A673 (cell line): ENCODE data around the gene SLC7A5. TPM values are rescaled to one million over a fixed set of nuclear protein-coding genes. Genes with fewer than 3 reads are reported as not detected.

Experiments used
- BruUV-seq: library from RNA; stranded (reverse); fragments of 400-500 nt; replicated peaks from 2 replicates; lab custom pipeline; 2021; lab: Mats Ljungman, UMichigan
- CTCF ChIA-PET: fragments of 300-600 bp; sonication (Branson Sonifier 250); formaldehyde crosslinking; loops from one replicate; lab custom pipeline; 2022; ENCODE audit warnings: antibody characterized with exemption; lab: Charles Lee
- POLR2A ChIA-PET: fragments of 300-600 bp; sonication (Branson Sonifier 250); formaldehyde crosslinking; loops from one replicate; lab custom pipeline; 2022; ENCODE audit warnings: antibody characterized with exemption; ENCODE audit not compliant: low non-redundant PET; lab: Charles Lee
- DNase-seq: peaks from one replicate; pipeline ENCODE4 v3.0.0-alpha.2; 2015; ENCODE audit warnings: low spot score
- H3K27ac ChIP-seq: fragments of 200-600 bp; sonication (generic); 2 replicates; pipeline ENCODE4 v1.5.1; 2016; ENCODE audit warnings: mixed run types, low read depth, mild to moderate bottlenecking, mixed read lengths, antibody characterized with exemption, low read length; ENCODE audit not compliant: poor library complexity, severe bottlenecking
- H3K27me3 ChIP-seq: fragments of 200-600 bp; sonication (generic); replicated peaks from 2 replicates; pipeline ENCODE4 v1.6.1; 2017; ENCODE audit warnings: mixed run types, low read depth, mild to moderate bottlenecking, mixed read lengths, antibody characterized with exemption, low read length; ENCODE audit not compliant: insufficient read depth, poor library complexity
- H3K36me3 ChIP-seq: fragments of 200-600 bp; sonication (generic); 2 replicates; pipeline ENCODE4 v1.6.1; 2016; ENCODE audit warnings: mixed run types, mild to moderate bottlenecking, mixed read lengths, antibody characterized with exemption, low read length; ENCODE audit not compliant: insufficient read depth, poor library complexity, severe bottlenecking
- H3K4me1 ChIP-seq: fragments of 200-600 bp; sonication (generic); 2 replicates; pipeline ENCODE4 v1.6.1; 2017; ENCODE audit warnings: mixed run types, mild to moderate bottlenecking, mixed read lengths, antibody characterized with exemption, low read length; ENCODE audit not compliant: insufficient read depth, poor library complexity, severe bottlenecking
- H3K4me3 ChIP-seq: fragments of 200-600 bp; sonication (generic); 2 replicates; pipeline ENCODE4 v1.5.1; 2016; ENCODE audit warnings: low read depth, mixed run types, mild to moderate bottlenecking, mixed read lengths, low read length; ENCODE audit not compliant: poor library complexity, severe bottlenecking
- H3K9me3 ChIP-seq: fragments of 200-600 bp; sonication (generic); 2 replicates; pipeline ENCODE4 v1.6.1; 2016; ENCODE audit warnings: mixed run types, low read depth, mild to moderate bottlenecking, mixed read lengths, antibody characterized with exemption, low read length; ENCODE audit not compliant: poor library complexity, severe bottlenecking
- CTCF ChIP-seq: fragments of 300-800, 200-600 bp; sonication (generic); conservative IDR thresholded peaks from 2 replicates; pipeline ENCODE4 v1.5.1; 2017; ENCODE audit warnings: low read depth, mild to moderate bottlenecking, antibody characterized with exemption, low read length, moderate library complexity, mixed read lengths
- EZH2 ChIP-seq: fragments of 200-600 bp; sonication (generic); IDR thresholded peaks from 2 replicates; pipeline ENCODE4 v1.6.1; 2017; ENCODE audit warnings: borderline replicate concordance, low read depth, mild to moderate bottlenecking, mixed read lengths, antibody characterized with exemption, low read length; ENCODE audit not compliant: poor library complexity, severe bottlenecking
- intact Hi-C: fragments of 100-400 bp; cut with micrococcal nuclease; formaldehyde crosslinking; loops from one replicate; pipeline ENCODE4 v1.10.0; 2022; ENCODE audit not compliant: unreplicated experiment
- total RNA-seq: library from RNA; stranded (reverse); gene quantifications from 2 replicates; pipeline ENCODE4 v1.2.3, GENCODE V29; 2021

The SLC7A5 gene
- total RNA-seq, 1 experiment from 2014 or later, result 371 TPM

GRCh38 chr16:87837627-87838289 is 31.5 kb downstream of the SLC7A5 start:
- peaks cover 96% of the 10 kb centered on the region for H3K36me3 ChIP-seq
- no TSS peak for BruUV-seq
- H3K9me3 ChIP-seq, result no peaks in the 10 kb centered on the region
- DNase-seq, result no peak
- peaks cover 65% of the 10 kb centered on the region for H3K4me1 ChIP-seq
- ChIA-PET CTCF (interaction anchor here (1.6 to 3.2 kb wide), 2 partner anchors 13 to 58 kb away, joined by 3 to 25 read pairs; no protein-coding TSS in a partner anchor), POLR2A (interaction anchor here (0.7 kb wide), 1 partner anchor 58 kb away, joined by 3 read pairs; no protein-coding TSS in a partner anchor)
- peak overlapping the region; percentile 91 for H3K27ac ChIP-seq
- no peak for TF ChIP-seq CTCF
- no peak for TF ChIP-seq EZH2
- H3K4me3 ChIP-seq, result no peak overlapping the region
- H3K27me3 ChIP-seq, result no peaks in the 10 kb centered on the region
- intact Hi-C loops, result loop anchor here (5.0 kb wide), 1 partner anchor 60 kb away; no protein-coding TSS in a partner anchor

- intact Hi-C loops, result loop anchor here (5.0 kb wide), 1 partner anchor 60 kb away; no protein-coding TSS in a partner anchor
- Histone ChIP-seq H3K36me3 (peaks cover 94% of the 10 kb centered on the region), H3K9me3 (no peaks in the 10 kb centered on the region), H3K4me1 (peaks cover 65% of the 10 kb centered on the region), H3K4me3 (no peak overlapping the region), H3K27ac (peak overlapping the region; percentile 91), H3K27me3 (no peaks in the 10 kb centered on the region)
- ChIA-PET POLR2A (interaction anchor here (0.7 kb wide), 1 partner anchor 58 kb away, joined by 3 read pairs; no protein-coding TSS in a partner anchor), CTCF (interaction anchor here (3.2 kb wide), 1 partner anchor 57 kb away, joined by 25 read pairs; no protein-coding TSS in a partner anchor)
- BruUV-seq, result no TSS peak
- peak; percentile 94 for DNase-seq
- TF ChIP-seq EZH2, result no peak
- TF ChIP-seq CTCF, result no peak
Observed at GRCh38 chr16:87836844-87837581, 32.3 kb downstream of the SLC7A5 start.

- Histone ChIP-seq H3K4me1 (peaks cover 65% of the 10 kb centered on the region), H3K27me3 (no peaks in the 10 kb centered on the region), H3K36me3 (peaks cover 94% of the 10 kb centered on the region), H3K4me3 (no peak overlapping the region), H3K9me3 (no peaks in the 10 kb centered on the region), H3K27ac (peak overlapping the region; percentile 91)
- DNase-seq, result no peak
- ChIA-PET CTCF (interaction anchor here (3.2 kb wide), 1 partner anchor 56 kb away, joined by 25 read pairs; no protein-coding TSS in a partner anchor), POLR2A (no interaction called here)
- intact Hi-C loops, result loop anchor here (5.0 kb wide), 1 partner anchor 59 kb away; no protein-coding TSS in a partner anchor
- BruUV-seq, result no TSS peak
- no peak for TF ChIP-seq CTCF
- no peak for TF ChIP-seq EZH2
Observed at GRCh38 chr16:87836346-87836843, 32.9 kb downstream of the SLC7A5 start.
